OCI-LY1 (cell line): ENCODE results near the gene PARD3.

Source experiments
- H2AFZ ChIP-seq: fragments of 200-600 bp; sonication (generic), shearing (Covaris generic); 2 replicates; pipeline ENCODE4 v1.6.0; 2014; ENCODE audit warnings: antibody characterized with exemption, mild to moderate bottlenecking, low read length
- H3F3A ChIP-seq: fragments of 200-600 bp; sonication (generic), shearing (Covaris generic); 2 replicates; pipeline ENCODE4 v1.6.0; 2014; ENCODE audit warnings: mild to moderate bottlenecking, antibody characterized with exemption, low read length, moderate library complexity; ENCODE audit not compliant: insufficient read depth
- H3K27ac ChIP-seq: fragments of 200-600 bp; sonication (generic); 2 replicates; pipeline ENCODE4 v1.5.1; 2014; ENCODE audit warnings: low read length, mixed run types, mild to moderate bottlenecking, low read depth; ENCODE audit not compliant: poor library complexity, severe bottlenecking
- H3K27me3 ChIP-seq: fragments of 200-600 bp; sonication (generic); 2 replicates; pipeline ENCODE4 v1.6.0; 2014; ENCODE audit warnings: antibody characterized with exemption, mild to moderate bottlenecking, low read length, moderate library complexity; ENCODE audit not compliant: insufficient read depth
- H3K36me3 ChIP-seq: fragments of 200-600 bp; sonication (generic); 2 replicates; pipeline ENCODE4 v1.6.1; 2014; ENCODE audit warnings: mild to moderate bottlenecking, antibody characterized with exemption, low read length, moderate library complexity, mixed read lengths; ENCODE audit not compliant: insufficient read depth
- H3K4me1 ChIP-seq: fragments of 200-600 bp; sonication (generic); 2 replicates; pipeline ENCODE4 v1.5.1; 2014; ENCODE audit warnings: mild to moderate bottlenecking, low read length, moderate library complexity; ENCODE audit not compliant: insufficient read depth, severe bottlenecking
- H3K4me2 ChIP-seq: fragments of 200-600 bp; sonication (generic), shearing (Covaris generic); 2 replicates; pipeline ENCODE4 v1.6.1; 2014; ENCODE audit warnings: low read length
- H3K4me3 ChIP-seq: fragments of 200-600 bp; sonication (generic); 2 replicates; pipeline ENCODE4 v1.5.1; 2014; ENCODE audit warnings: low read length, low read depth, mild to moderate bottlenecking, mixed read lengths; ENCODE audit not compliant: poor library complexity, severe bottlenecking
- H3K79me2 ChIP-seq: fragments of 200-600 bp; shearing (Covaris generic); 2 replicates; pipeline ENCODE4 v1.6.1; 2016; ENCODE audit warnings: mixed run types, low read length, mixed read lengths; ENCODE audit not compliant: insufficient read depth
- H3K9ac ChIP-seq: fragments of 200-600 bp; sonication (generic), shearing (Covaris generic); 2 replicates; pipeline ENCODE4 v1.6.1; 2014; ENCODE audit warnings: mild to moderate bottlenecking, low read length, mixed read lengths
- H3K9me2 ChIP-seq: fragments of 200-600 bp; sonication (generic), shearing (Covaris generic); 2 replicates; pipeline ENCODE4 v1.6.1; 2014; ENCODE audit warnings: low read depth, mild to moderate bottlenecking, low read length, mixed read lengths
- H3K9me3 ChIP-seq: fragments of 200-600 bp; shearing (Covaris generic); 2 replicates; pipeline ENCODE4 v1.6.1; 2014; ENCODE audit warnings: low read length, mixed read lengths
- H4K20me1 ChIP-seq: fragments of 200-600 bp; sonication (generic), shearing (Covaris generic); 2 replicates; pipeline ENCODE4 v1.6.0; 2016; ENCODE audit warnings: mild to moderate bottlenecking, low read length; ENCODE audit not compliant: insufficient read depth
- CTCF ChIP-seq: fragments of 200-600 bp; sonication (generic), shearing (Covaris generic); IDR thresholded peaks from 2 replicates; pipeline ENCODE4 v1.5.1; 2017; ENCODE audit warnings: mild to moderate bottlenecking, antibody characterized with exemption, low read length, moderate library complexity, mixed read lengths
- EZH2 ChIP-seq: fragments of 200-600 bp; sonication (generic), shearing (Covaris generic); IDR thresholded peaks from 2 replicates; pipeline ENCODE4 v1.8.0; 2017; ENCODE audit warnings: borderline replicate concordance, mixed run types, mild to moderate bottlenecking, antibody characterized with exemption, low read length, moderate library complexity, mixed read lengths

Gene PARD3

GRCh38 chr10:34808336-34808735 lies 6.8 kb downstream of the PARD3 start:
- Histone ChIP-seq H3K27ac (no peak overlapping the region), H3K9ac (no peak overlapping the region)

GRCh38 chr10:34804306-34804705 lies 10.8 kb downstream of the PARD3 start:
- H3K79me2 ChIP-seq = no peaks in the 10 kb centered on the region

More at GRCh38 chr10:34808336-34808735, 6.8 kb downstream of the PARD3 start:
- TF ChIP-seq CTCF = no peak
- no peak for TF ChIP-seq EZH2
- Histone ChIP-seq H3K79me2 (no peaks in the 10 kb centered on the region), H3K4me1 (no peaks in the 10 kb centered on the region), H2AFZ (no peak overlapping the region), H3F3A (no peaks in the 10 kb centered on the region), H3K36me3 (no peaks in the 10 kb centered on the region), H3K4me2 (no peak overlapping the region), H4K20me1 (no peaks in the 10 kb centered on the region), H3K27me3 (no peaks in the 10 kb centered on the region; the same call in 1 of the 2 replicates), H3K9me2 (no peaks in the 10 kb centered on the region), H3K9me3 (no peaks in the 10 kb centered on the region), H3K4me3 (no peak overlapping the region)

GRCh38 chr10:34802692-34803091 lies 12.4 kb downstream of the PARD3 start:
- H3K36me3 ChIP-seq = no peaks in the 10 kb centered on the region
- H4K20me1 ChIP-seq = no peaks in the 10 kb centered on the region
- no peaks in the 10 kb centered on the region for H3K9me2 ChIP-seq
- no peaks in the 10 kb centered on the region for H3F3A ChIP-seq
- H3K79me2 ChIP-seq = no peaks in the 10 kb centered on the region
- no peak overlapping the region for H3K4me2 ChIP-seq
- no peak overlapping the region for H2AFZ ChIP-seq
- H3K9ac ChIP-seq = no peak overlapping the region
- no peaks in the 10 kb centered on the region for H3K27me3 ChIP-seq
- H3K4me1 ChIP-seq = no peaks in the 10 kb centered on the region
- no peaks in the 10 kb centered on the region for H3K9me3 ChIP-seq
- H3K4me3 ChIP-seq = no peak overlapping the region
- H3K27ac ChIP-seq = no peak overlapping the region
- TF ChIP-seq EZH2 (no peak), CTCF (no peak)

More at GRCh38 chr10:34804306-34804705, 10.8 kb downstream of the PARD3 start:
- Histone ChIP-seq H3K4me1 (no peaks in the 10 kb centered on the region), H3K4me3 (no peak overlapping the region), H3K9me3 (no peaks in the 10 kb centered on the region), H3K4me2 (no peak overlapping the region), H3K9ac (no peak overlapping the region), H3K27ac (no peak overlapping the region), H3K36me3 (no peaks in the 10 kb centered on the region), H4K20me1 (no peaks in the 10 kb centered on the region), H3K9me2 (no peaks in the 10 kb centered on the region), H3F3A (no peaks in the 10 kb centered on the region), H3K27me3 (no peaks in the 10 kb centered on the region; the same call in 1 of the 2 replicates), H2AFZ (no peak overlapping the region)
- TF ChIP-seq CTCF (no peak), EZH2 (no peak)
